Mesenteric fat pad (tissue), 1 donor: ENCODE data around the gene PATJ. TPM values are rescaled to one million over a fixed set of nuclear protein-coding genes. Genes with fewer than 3 reads are reported as not detected.
"Not testable (repeated sequence)": the region's sequence is repeated elsewhere in the genome, so short reads cannot be mapped to it uniquely, and the experiment has no call there.

Experiments used
- DNase-seq: peaks from one replicate; pipeline ENCODE4 v3.0.0-alpha.2; 2020; ENCODE audit warnings: low spot score
- total RNA-seq: library from RNA; stranded (reverse); fragmentation: NEBNext Ultra II Directional; extraction: Animal tissue kit (Norgen Biotek cat#: 25700); gene quantifications from one replicate; pipeline ENCODE4 v1.2.1, GENCODE V29; 2021
- donor health status: DM: yes; HTN: yes; CAD: no.

PATJ gene
- total RNA-seq, 1 donor from 2014 or later = 11.1 TPM

GRCh38 chr1:62144238-62144831, 402.1 kb downstream of the PATJ start:
- no peak for DNase-seq

DNA sequence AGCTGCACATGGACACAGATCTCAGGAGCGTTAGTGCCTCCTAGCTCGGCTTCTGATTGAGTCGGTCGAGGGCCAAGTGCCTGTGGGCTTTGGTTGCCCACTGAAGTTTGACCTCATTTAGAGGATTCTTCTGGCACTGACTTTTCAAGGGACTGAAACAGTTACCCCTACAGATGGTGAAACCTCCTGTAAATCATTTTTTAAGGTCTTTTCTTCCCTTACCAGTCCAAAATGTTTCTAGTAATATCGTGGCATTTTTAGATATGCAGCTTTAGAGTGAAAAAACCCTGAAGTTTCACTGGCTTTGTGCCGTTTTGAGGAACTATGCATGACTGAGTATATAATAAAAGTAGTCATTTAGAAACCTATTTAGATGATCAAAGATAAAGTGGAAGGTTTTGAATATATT, 417.7 kb downstream of the PATJ start:
- no peak for DNase-seq

GRCh38 chr1:62161711-62162110, 419.4 kb downstream of the PATJ start:
- DNase-seq = no peak

DNA sequence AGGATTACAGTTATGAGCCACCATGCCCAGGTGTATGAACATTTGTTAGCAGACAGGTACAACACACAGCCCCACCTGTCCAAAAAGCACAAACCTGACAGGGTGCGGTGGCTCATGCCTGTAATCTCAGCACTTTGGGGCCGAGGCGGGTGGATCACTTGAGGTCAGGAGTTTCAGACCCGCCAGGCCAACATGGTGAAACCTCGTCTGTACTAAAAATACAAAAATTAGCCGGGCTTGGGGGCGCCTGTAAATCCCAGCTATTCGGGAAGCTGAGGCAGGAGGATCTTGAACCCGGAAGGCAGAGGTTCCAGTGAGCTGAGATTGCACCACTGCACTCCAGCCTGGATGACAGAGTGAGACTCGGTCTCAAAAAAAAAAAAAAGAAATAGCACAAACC, 428.1 kb downstream of the PATJ start:
- not testable (repeated sequence) for DNase-seq

GRCh38 chr1:62175568-62176179, 433.4 kb downstream of the PATJ start:
- DNase-seq = no peak

- DNase-seq = peak; percentile 74
Measured at GRCh38 chr1:62176597-62177312, 434.5 kb downstream of the PATJ start.

- DNase-seq = no peak
Measured at GRCh38 chr1:62177621-62178020, 435.3 kb downstream of the PATJ start.

DNA sequence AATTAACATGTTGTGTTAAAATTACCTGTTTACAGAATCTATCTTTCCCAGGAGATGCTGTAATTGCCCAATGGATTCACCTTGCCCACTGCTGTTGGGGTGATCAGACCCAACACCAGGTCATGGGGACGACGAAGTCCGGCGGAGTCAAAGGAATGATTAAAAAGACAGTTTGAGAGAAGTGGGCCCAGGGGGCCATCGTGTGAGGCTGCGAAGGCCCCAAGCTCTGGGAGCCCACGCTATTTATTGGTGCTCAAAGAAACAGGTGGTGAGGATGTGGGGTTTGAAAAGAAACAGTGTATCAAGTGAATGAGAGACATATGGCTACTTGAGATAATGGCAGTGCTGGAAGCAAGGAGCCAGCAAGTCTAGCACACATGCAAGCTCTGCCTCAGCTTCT, 436.1 kb downstream of the PATJ start:
- peak; percentile 68 for DNase-seq

DNA sequence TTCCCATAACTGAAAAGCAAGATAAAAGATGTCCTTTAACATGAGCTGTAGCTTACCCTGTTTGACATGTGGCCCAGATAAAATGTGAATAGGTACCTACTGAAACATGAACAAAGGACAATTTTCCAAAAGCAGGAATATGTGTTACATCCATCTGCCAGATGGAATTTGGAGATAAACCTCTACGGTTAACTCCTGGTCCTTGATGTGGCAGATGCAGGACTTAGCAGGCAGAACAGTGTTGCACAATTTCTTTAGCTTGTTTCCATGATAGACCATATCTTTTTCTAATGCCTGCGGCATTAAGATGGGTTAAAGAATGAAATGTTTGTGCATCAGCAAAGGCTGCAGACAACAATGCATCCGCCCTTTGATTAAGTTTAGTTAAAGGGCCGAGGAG, 437.8 kb downstream of the PATJ start:
- not testable (repeated sequence) for DNase-seq

- DNase-seq = peak; percentile 18
Measured at GRCh38 chr1:62180639-62181038, 438.4 kb downstream of the PATJ start.

DNA sequence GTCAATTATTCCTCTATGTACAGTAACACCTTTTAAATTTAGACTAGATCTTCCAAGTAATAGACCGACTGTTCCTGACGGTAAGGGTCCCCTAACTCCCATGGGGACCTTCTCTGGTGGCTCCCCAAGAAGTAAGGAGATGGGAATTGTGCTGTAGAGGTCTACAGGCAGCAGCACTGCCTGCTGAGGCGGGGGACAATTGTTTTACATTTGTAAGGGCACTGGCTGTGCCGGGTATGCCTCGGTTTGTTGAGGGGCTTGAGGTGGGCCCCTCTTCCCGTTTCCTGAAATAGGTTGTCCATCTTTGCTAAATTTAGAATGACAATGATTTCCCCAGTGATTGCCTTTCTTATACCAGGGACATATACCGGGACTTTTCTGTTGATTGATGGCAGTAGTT, 439.3 kb downstream of the PATJ start:
- DNase-seq = no peak

DNA sequence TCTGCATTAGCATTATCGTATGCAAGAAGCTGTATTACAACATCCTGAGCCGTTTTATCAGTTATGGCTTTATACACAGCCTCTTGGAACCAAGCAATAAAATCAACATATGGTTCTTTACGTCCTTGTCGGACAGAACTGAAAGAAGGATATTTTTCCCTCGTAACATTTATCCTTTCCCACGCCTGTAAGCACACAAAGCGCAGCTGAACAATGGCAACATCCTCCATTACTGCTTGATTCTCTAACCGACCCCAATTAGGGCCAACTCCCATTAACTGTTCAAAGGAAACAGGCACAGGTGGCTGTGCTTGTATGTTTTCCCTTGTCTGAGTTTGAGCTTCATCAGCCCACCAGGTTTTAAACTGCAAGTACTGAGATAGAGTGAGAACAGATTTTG, 439.9 kb downstream of the PATJ start:
- not testable (repeated sequence) for DNase-seq

DNA sequence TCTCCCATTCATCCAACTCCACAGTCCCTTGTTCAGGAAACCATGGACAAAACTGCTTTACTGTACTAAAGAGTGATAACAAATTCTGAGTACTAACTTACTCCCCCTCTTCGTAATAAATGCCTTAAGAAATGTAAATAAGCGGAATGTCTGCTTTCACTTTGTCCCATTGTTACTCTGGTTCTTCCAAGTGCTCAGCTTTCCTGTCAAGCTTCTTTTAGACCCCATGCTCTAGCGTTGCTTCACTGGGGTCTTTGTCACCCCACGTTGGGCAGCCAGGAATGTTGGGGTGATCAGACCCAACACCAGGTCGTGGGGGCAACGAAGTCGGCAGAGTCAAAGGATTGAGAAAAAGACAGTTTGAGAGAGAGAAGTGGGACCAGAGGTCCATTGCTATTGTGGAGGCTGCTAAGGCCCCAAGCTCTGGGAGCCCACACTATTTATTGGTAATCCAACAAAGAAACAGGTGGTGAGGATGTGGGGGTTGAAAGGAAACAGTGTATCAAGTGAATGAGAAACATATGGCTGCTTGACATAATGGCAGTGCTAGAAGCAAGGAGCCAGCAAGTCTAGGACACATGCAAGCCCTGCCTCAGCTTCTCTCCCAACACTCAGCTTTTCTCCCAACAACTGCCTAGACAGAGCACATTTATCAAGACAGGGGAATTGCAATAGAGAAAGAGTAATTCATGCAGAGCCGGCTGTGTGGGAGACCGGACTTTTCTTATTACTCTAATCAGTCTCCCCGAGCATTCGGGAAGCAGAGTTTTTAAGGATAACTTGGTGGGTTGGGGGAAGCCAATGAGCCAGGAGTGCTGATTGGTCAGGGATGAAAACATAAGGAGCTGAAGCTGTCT, 441.1 kb downstream of the PATJ start:
- DNase-seq = not testable (repeated sequence)

- no peak for DNase-seq
Measured at GRCh38 chr1:62184336-62184735, 442.1 kb downstream of the PATJ start.

GRCh38 chr1:62185233-62185632, 443.0 kb downstream of the PATJ start:
- not testable (repeated sequence) for DNase-seq

DNA sequence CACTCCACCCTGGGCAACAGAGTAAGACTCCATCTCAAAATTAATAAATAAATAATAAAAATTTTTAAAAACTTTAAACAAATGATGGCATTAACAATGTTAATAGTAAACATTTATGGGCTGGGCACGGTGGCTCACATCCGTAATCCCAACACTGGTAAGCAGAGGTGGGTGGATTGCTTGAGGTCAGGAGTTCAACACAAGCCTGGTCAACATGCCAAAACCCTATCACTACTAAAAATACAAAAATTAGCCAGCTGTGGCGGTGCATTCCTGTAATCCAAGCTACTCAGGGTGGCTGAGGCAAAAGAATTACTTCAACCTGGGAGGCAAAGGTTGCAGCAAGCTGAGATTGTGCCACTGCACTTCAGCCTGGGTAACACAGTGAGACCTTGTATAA, 443.4 kb downstream of the PATJ start:
- no peak for DNase-seq

DNA sequence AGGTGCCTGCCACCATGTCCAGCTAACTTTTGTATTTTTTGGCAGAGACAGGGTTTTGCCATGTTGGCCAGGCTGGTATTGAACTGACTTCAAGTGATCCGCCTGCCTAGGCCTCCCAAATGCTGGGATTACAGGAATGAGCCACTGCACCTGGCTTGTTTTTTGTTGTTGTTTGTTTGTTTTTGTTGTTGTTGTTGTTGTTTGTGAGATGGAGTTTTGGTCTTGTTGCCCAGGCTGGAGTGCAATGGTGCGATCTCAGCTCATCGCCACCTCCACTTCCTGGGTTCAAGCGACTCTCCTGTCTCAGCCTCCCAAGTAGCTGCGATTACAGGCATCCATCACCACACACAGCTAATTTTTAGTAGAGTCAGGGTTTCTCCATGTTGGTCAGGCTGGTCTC, 445.3 kb downstream of the PATJ start:
- DNase-seq = peak; percentile 60

DNA sequence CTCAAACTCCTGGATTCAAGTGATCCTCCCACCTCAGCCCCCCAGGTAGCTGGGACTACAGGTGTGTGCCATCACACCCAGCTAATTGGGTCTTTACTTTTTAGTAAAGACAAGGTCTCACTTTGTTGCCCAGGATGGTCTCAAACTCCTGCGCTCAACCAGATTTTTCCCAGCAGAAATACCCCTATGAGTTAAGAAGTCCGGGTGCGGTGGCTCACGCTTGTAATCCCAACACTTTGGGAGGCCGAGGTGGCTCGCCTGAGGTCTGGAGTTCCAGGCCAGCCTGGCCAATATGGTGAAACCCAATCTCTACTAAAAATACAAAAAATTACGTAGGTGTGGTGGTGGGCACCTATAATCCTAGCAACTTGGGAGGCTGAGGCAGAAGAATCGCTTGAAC, 445.8 kb downstream of the PATJ start:
- no peak for DNase-seq

GRCh38 chr1:62194651-62195544, 452.6 kb downstream of the PATJ start, which contains the start of gene L1TD1:
L1TD1 (plus strand) TSS chr1:62194849; CDS start chr1:62206629, 11,780 bp downstream.
- DNase-seq = no peak

GRCh38 chr1:62196086-62196690, 453.9 kb downstream of the PATJ start:
- DNase-seq = no peak
